SK-N-SH treated with all-trans-retinoic acid at 6 μM for 48 hours (cell line): Measurements from ENCODE around the gene SCYL3.

Experiments used
- CSRNP3 ChIP-seq: fragments of 250-450 bp; sonication (Bioruptor Pico); IDR thresholded peaks from 2 replicates; pipeline ENCODE4 v1.5.1; 2021; ENCODE audit warnings: mild to moderate bottlenecking, moderate library complexity
- ESRRG ChIP-seq: fragments of 250-450 bp; sonication (Bioruptor Pico); IDR thresholded peaks from 2 replicates; pipeline ENCODE4 v1.6.1; 2021; ENCODE audit warnings: mild to moderate bottlenecking
- PATZ1 ChIP-seq: fragments of 250-450 bp; sonication (Bioruptor Pico); IDR thresholded peaks from 2 replicates; pipeline ENCODE4 v1.8.0; 2020; ENCODE audit warnings: mild to moderate bottlenecking, moderate library complexity, borderline replicate concordance
- PPARA ChIP-seq: fragments of 250-450 bp; sonication (Bioruptor Pico); IDR thresholded peaks from 2 replicates; pipeline ENCODE4 v1.5.0; 2020; ENCODE audit warnings: mild to moderate bottlenecking, borderline replicate concordance
- RARB ChIP-seq: fragments of 250-450 bp; sonication (Bioruptor Pico); IDR thresholded peaks from 2 replicates; pipeline ENCODE4 v1.8.0; 2021; ENCODE audit warnings: mild to moderate bottlenecking, moderate library complexity
- ZFP3 ChIP-seq: fragments of 250-450 bp; sonication (Bioruptor Pico); IDR thresholded peaks from 2 replicates; pipeline ENCODE4 v1.5.0; 2020; ENCODE audit warnings: mild to moderate bottlenecking, moderate library complexity

DNA sequence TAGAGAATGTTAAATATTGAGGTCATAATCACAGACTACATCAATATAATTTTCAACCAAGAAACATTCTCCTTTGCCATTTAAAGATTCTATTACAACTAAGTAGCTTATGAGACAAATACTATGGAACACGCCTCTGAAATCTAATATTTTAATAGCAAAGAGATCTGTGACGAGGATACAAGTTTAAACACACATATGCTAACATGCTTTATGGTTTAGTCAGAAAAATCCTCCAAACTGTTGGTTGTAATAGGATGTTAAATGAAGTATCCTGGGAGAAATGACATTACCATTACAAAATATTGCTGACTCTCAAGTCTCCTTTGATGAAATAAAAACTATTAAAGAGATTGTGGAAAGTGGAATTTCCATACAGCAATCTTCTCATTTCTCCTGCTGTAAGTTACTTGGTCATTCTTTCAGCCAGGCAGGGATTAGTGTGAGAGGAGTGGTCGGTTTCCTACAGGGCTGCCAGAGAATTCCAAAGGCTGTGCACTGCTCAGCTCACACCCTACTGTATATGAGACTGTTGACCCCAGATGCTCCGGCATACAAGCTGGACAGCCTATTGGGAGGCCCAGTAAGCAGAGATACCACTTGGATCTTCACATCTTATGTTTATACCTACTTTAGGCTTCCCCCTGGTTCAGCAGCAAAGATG lies 26.6 kb downstream of the SCYL3 start:
- TF ChIP-seq RARB (peak; percentile 29; the same call in 1 of the 2 replicates), ZFP3 (CRISPR knock-in tag) (no peak), PATZ1 (CRISPR knock-in tag) (no peak), CSRNP3 (CRISPR knock-in tag) (no peak), ESRRG (no peak), PPARA (CRISPR knock-in tag) (no peak)
